Adipocyte (in vitro differentiated cells): ENCODE data around the gene SERPINE2.

Source experiments
- DNase-seq: peaks from one replicate; pipeline ENCODE4 v3.0.0-alpha.2; 2015; ENCODE audit warnings: low read depth
- H3K27me3 ChIP-seq: replicated peaks from 2 replicates; pipeline ENCODE4 v1.7.0; 2013; ENCODE audit warnings: mild to moderate bottlenecking, low read length, moderate library complexity; ENCODE audit not compliant: control insufficient read depth, insufficient read depth
- H3K36me3 ChIP-seq: 2 replicates; pipeline ENCODE4 v1.7.0; 2013; ENCODE audit warnings: low read length, mild to moderate bottlenecking, moderate library complexity; ENCODE audit not compliant: control insufficient read depth, insufficient read depth, severe bottlenecking
- H3K4me1 ChIP-seq: 2 replicates; pipeline ENCODE4 v1.7.0; 2013; ENCODE audit warnings: mild to moderate bottlenecking, low read length, moderate library complexity; ENCODE audit not compliant: control insufficient read depth, insufficient read depth
- H3K4me3 ChIP-seq: 2 replicates; pipeline ENCODE4 v1.7.0; 2013; ENCODE audit warnings: mild to moderate bottlenecking, low read length, moderate library complexity
- H3K9ac ChIP-seq: 2 replicates; pipeline ENCODE4 v1.7.0; 2013; ENCODE audit warnings: mild to moderate bottlenecking, low read length, moderate library complexity
- H3K9me3 ChIP-seq: 2 replicates; pipeline ENCODE4 v1.7.0; 2013; ENCODE audit warnings: mild to moderate bottlenecking, low read length, moderate library complexity; ENCODE audit not compliant: control insufficient read depth

Gene SERPINE2

DNA sequence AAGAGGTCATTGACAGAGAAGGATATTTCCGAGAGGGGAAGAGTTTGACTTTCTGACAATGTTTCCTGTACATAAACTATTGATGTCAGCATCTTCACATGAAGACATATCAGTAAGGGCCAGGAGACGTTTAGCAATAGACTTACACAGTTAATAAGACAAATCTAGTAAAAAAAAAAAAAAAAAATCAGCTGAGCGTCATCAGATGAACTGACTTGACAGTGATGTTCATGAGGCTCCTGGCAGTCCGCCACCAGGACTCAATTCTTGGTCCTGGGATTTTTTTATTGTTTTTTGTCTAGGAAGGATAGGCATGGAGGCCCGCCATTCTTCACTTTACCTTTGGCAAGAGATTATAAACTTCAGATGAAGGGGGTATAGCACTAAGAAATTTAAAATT lies 67.4 kb downstream of the SERPINE2 start:
- Histone ChIP-seq H3K9me3 (no peaks in the 10 kb centered on the region), H3K4me1 (peaks cover 36% of the 10 kb centered on the region), H3K4me3 (no peak overlapping the region), H3K36me3 (peaks cover 16% of the 10 kb centered on the region), H3K9ac (no peak overlapping the region), H3K27me3 (no peaks in the 10 kb centered on the region)
- DNase-seq = no peak

DNA sequence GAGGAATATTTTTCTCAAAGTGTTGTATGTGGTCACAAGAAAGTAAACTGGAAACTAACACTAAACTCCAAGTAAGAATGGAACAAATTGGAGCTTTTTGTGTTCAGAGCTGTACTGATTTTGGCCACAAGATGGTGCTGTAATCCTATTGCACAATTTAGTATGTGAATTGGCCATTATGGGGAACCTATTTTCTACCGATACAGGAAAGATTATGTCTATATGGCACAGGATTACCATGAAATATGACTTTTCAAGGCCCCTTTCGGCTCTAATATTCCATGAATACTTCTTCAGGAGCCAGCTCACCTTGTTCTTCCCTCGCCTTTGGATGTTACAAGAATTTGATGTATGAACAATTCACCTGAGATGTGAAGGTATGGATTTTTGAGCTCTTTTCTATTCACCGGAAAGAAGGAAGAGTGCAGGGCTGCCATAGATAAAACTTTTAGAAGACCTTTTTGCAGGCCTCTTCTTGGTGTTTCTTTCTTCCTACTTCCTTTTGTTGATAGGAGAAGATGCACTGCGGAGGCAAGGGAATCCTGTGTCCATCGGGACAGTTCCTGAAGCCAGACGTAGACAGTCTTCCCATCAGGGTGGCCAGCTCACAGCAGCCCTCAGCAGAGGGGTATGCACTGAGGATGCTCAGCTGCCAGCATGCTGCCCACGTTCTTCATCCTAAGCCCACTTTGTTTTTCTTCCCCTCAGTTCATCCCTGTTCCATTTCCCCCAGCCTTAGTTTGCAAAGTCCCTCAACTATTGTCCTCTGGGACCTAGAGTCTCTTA lies 68.5 kb downstream of the SERPINE2 start:
- Histone ChIP-seq H3K36me3 (peaks cover 26% of the 10 kb centered on the region), H3K4me1 (peaks cover 31% of the 10 kb centered on the region), H3K9ac (no peak overlapping the region), H3K27me3 (no peaks in the 10 kb centered on the region), H3K9me3 (no peaks in the 10 kb centered on the region), H3K4me3 (no peak overlapping the region)
- peak; percentile 83 for DNase-seq

DNA sequence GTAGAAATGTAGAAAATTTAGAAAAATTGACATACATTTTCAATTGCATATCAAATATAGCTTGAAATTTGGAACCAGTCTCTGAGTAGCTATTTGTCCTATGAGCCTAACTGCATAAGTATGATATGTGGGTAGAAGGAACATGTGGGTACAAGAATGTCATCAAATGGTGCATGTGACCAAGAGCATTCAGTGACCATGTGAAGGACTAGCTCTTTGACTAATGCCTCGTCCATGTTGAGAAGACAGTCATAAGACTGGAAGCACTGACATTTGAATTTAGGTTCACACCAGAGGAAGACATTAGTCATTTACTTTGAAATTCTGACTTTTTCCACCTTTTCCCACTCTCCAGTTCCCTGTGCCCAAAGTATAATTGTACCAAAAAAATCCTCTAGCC lies 69.2 kb downstream of the SERPINE2 start:
- H3K9ac ChIP-seq = no peak overlapping the region
- H3K4me3 ChIP-seq = no peak overlapping the region

DNA sequence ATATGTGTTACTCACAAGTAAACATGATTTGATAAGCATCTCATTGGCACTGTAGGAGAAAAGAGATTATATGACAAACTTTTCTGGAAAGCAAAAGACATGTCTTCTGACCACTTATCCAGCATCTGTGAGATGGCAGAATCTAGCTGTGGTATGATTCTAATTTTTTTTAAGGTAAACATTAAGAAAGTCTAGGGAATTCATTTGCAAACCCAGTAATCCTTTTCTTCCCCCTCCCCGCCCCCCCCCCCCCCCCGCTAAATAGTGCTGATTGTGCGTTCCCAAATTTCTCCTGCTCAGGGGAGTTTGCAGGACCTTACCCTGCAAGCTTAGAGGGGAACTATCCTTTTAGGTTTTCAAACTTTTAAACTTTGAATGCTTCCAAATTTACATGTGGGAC lies 69.8 kb downstream of the SERPINE2 start:
- Histone ChIP-seq H3K27me3 (no peaks in the 10 kb centered on the region), H3K4me3 (no peak overlapping the region), H3K9ac (no peak overlapping the region), H3K9me3 (no peaks in the 10 kb centered on the region), H3K4me1 (peaks cover 31% of the 10 kb centered on the region), H3K36me3 (peaks cover 32% of the 10 kb centered on the region)
- no peak for DNase-seq

More for the DNA sequence above, 69.2 kb downstream of the SERPINE2 start:
- no peaks in the 10 kb centered on the region for H3K9me3 ChIP-seq
- peak; percentile 14 for DNase-seq
- peaks cover 30% of the 10 kb centered on the region for H3K36me3 ChIP-seq
- H3K27me3 ChIP-seq = no peaks in the 10 kb centered on the region
- H3K4me1 ChIP-seq = peaks cover 31% of the 10 kb centered on the region

DNA sequence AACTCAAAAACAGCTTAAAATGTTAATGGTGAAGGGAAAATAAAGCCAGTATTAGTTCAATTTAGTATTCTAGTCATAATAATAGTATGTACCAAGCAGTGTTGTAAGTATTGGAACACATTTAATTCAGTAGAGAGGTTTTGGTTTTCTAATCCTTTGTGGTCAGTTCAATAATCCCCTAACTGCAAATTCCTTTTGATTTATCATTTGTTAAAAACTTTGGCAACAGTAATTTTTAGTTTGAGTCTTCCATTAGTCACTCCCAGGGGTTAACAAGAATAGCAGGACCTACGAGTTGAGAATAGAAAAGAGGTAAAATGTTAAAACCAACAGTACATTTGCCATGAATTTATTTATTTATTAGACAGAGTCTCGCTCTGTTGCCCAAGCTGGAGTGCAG lies 71.1 kb downstream of the SERPINE2 start:
- Histone ChIP-seq H3K4me3 (no peak overlapping the region), H3K9ac (no peak overlapping the region), H3K36me3 (peaks cover 35% of the 10 kb centered on the region), H3K27me3 (no peaks in the 10 kb centered on the region), H3K4me1 (peaks cover 31% of the 10 kb centered on the region), H3K9me3 (no peaks in the 10 kb centered on the region)
- no peak for DNase-seq

DNA sequence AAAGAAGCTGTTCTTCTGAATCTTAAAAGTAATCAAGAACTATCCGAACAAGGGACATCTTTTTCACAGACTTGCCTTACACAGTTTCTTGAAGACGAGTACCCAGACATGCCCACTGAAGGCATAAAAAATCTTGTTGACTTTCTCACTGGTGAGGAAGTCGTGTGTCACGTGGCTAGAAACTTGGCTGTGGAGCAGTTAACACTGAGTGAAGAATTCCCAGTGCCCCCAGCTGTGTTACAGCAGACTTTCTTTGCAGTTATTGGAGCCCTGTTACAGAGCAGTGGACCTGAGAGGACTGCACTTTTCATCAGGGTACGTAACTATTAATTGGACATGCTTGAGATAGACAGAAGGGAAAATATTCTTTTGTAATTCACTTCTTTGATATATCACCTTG lies 79.4 kb downstream of the SERPINE2 start:
- Histone ChIP-seq H3K36me3 (peaks cover 30% of the 10 kb centered on the region), H3K4me3 (peak overlapping the region; percentile 93), H3K27me3 (no peaks in the 10 kb centered on the region), H3K9ac (peak overlapping the region; percentile 97), H3K4me1 (peaks cover 47% of the 10 kb centered on the region), H3K9me3 (no peaks in the 10 kb centered on the region)
- no peak for DNase-seq

DNA sequence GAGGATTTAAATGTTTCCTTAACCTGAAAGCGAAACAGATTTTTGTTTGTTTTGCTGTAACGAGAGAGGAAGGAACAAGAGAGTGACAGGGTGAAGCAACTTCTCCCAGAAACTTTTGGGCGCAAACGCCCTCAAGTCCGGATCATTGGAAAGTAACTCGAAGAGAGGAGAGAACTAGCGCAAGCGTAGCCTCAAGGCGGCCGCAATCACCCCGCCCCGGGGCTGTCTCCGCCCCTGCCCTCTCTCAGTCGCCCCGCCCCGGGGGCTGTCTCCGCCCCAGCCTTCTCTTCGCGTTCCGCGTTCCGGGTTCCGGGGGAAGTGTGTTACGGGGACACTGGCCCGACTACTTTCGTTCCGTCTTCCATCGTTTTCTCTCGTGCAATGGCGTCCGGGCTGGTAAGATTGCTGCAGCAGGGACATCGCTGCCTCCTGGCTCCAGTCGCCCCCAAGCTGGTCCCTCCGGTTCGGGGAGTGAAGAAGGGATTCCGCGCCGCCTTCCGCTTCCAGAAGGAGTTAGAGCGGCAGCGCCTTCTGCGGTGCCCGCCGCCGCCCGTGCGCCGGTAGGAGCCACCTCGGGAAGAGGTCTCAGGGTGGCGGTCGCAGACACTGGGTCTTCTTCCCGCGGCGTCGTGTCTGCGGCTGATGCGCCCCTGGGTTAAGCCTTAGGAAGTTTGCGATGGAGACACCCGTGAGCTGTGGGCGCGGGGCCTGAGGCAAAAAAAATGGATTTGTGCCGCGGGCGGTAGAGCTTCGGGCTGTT lies 81.8 kb downstream of the SERPINE2 start, which contains the start of gene MRPL44:
Gene MRPL44 (plus strand): TSS at position 372 of the 760 bp plus-strand sequence. CDS start 10 bp downstream, at position 382.
- Histone ChIP-seq H3K36me3 (peaks cover 19% of the 10 kb centered on the region), H3K27me3 (no peaks in the 10 kb centered on the region), H3K9ac (peak within 1 kb of the TSS; percentile 97), H3K9me3 (no peaks in the 10 kb centered on the region), H3K4me1 (peaks cover 60% of the 10 kb centered on the region), H3K4me3 (peak within 1 kb of the TSS; percentile 93)
- DNase-seq = peak; percentile 99

DNA sequence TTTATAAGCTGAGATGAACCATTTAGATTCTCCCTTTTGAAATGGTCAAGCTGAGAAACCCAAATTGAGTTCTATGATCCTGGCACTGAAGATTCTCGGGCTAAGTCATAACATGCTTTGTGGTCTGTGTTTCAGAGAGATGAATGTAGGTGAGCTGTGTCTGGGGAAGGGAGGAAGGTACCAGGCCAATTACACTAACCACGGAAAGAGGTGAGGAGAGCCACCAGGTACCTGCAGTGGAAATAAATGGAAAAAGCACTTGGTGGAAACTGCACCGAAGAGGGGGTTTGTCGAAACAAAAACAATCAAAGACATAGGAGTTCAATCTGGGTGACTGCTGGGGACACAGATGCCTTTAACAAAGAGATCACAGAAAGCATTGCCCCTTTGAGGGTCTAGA lies 82.8 kb downstream of the SERPINE2 start:
- Histone ChIP-seq H3K27me3 (no peaks in the 10 kb centered on the region), H3K9me3 (no peaks in the 10 kb centered on the region), H3K9ac (peak overlapping the region; percentile 97), H3K4me3 (peak overlapping the region; percentile 93), H3K4me1 (peaks cover 55% of the 10 kb centered on the region), H3K36me3 (peaks cover 11% of the 10 kb centered on the region)
- DNase-seq = no peak

DNA sequence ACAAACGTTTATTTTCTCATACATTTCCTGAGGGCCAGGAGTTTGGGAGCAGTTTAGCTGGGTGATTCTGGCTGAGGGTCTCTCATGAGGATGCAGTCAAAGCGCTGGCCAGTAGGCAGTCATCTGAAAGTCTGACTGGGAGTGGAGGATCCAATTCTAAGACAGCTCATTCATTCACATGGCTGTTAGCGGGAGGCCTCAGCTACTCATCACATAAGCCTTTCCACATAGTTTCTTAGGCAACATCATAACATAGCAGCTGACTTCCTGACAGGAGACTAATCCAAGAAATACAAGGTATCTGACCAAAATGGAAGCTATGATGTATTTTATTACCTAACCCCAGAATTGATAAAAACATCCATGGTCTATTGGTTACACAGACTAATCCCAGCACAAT lies 84.7 kb downstream of the SERPINE2 start:
- Histone ChIP-seq H3K27me3 (no peaks in the 10 kb centered on the region), H3K4me1 (peaks cover 36% of the 10 kb centered on the region), H3K9me3 (no peaks in the 10 kb centered on the region), H3K4me3 (peak overlapping the region; percentile 17), H3K9ac (peak overlapping the region; percentile 33), H3K36me3 (no peaks in the 10 kb centered on the region)
- DNase-seq = peak; percentile 39

DNA sequence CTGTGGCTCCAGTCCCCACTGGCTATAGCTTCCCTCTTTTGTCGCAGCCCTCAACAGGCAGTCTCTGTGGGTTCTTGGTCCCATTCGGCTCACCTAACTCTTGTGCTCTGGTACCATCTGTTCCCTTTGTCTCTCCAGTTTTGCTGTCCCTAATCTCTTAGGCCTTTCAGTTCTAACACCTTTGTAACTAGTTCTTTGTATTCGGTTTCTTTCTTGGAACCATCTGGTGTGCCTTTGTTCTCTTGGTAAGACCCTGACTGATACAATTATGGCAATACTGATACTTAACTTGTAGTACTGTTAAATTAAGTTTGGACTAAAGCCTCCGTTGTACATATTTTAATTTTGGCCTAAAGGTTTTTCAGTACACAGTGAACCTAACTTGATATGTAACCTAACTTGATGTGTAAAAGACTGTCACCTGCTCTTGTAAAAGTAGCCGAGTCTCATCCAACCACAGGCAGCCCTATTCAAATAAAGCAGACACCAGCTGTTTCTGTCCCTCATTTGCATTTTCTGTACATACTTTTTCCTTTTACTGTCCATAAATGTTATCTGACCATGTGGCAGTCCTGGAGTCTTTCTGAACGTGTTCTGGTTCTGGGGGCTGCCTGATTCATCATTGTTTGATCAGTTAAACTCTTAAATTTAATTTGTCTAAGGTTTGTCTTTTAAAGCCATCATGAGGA lies 86.7 kb downstream of the SERPINE2 start:
- Histone ChIP-seq H3K27me3 (no peaks in the 10 kb centered on the region), H3K4me3 (no peak overlapping the region), H3K36me3 (no peaks in the 10 kb centered on the region), H3K4me1 (peaks cover 21% of the 10 kb centered on the region), H3K9ac (no peak overlapping the region), H3K9me3 (no peaks in the 10 kb centered on the region)
- DNase-seq = no peak
